ENCODE data around the gene MTX2. TPM values are rescaled to one million over a fixed set of nuclear protein-coding genes. Genes with fewer than 3 reads are reported as not detected.

Gene MTX2
- total and polyA plus RNA-seq, 2 donors (not counting 3 experiments of a cell fraction or from before 2014, with no cell fraction given) = 31.3 TPM

DNA sequence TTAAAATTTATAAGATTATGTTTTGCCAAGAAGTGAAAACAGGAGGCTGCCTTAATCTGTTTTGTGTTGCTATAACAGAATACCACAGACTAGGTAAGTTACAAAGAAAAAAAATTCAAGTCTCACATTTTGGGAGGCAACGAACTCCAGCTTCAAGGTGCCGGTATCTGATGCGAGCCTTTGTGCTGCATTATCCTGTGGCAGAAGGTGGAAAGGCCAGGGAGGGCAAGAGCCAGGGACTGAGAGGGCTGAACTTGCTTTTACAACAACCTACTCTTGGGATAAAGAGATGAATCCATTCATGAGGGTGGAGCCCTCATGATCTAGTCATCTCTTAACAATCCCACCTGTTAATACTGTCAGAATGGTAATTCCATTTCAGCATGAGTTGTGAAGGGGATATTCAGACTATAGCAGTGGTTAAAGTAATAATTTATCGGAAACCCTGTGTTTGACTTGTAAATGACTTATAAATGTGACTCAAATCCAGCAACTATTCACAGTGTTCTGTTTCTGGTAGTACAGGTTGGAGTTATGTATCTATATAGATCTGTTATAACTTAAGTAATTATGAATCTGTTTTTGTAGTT, 3.7 kb downstream of the MTX2 start:
- intact Hi-C loops (cut with micrococcal nuclease) = no loop called here
- dilution Hi-C loops (cut with MboI; ENCODE audit: extremely low pct_ligation_motif_present, low sequenced_read_pairs) = no loop called here
- Histone ChIP-seq H3K4me1 (ENCODE audit: control insufficient read depth, extremely low read depth, insufficient read depth, low read length) (peaks cover 8% of the 10 kb centered on the region), H3K27me3 (ENCODE audit: control insufficient read depth in 2 of 2, insufficient read depth in 2 of 2, low read length in 2 of 2) (no peaks in the 10 kb centered on the region), H3K36me3 (ENCODE audit: control insufficient read depth in 2 of 2, extremely low read depth in 1 of 2, insufficient read depth in 2 of 2, low read length in 2 of 2) (no peaks in the 10 kb centered on the region), H3K9me3 (replicated peaks; ENCODE audit: control insufficient read depth, insufficient read depth, low read length) (no peaks in the 10 kb centered on the region), H3K9me1 (replicated peaks; ENCODE audit: control insufficient read depth, extremely low read depth, insufficient read depth, low read length) (no peaks in the 10 kb centered on the region), H3K79me2 (ENCODE audit: control insufficient read depth, insufficient read depth, low read length) (peaks cover 51% of the 10 kb centered on the region), H2AFZ (ENCODE audit: low read depth, low read length) (no peak overlapping the region), H4K20me1 (replicated peaks; ENCODE audit: control insufficient read depth, extremely low read depth, insufficient read depth, low read length) (no peaks in the 10 kb centered on the region), H3K9ac (replicated peaks; ENCODE audit: extremely low read depth, insufficient read depth, low read length) (no peak overlapping the region), H3K27ac (ENCODE audit: insufficient read depth, low read depth, low read length) (no peak overlapping the region), H3K4me2 (ENCODE audit: insufficient read depth, low read length) (no peak overlapping the region), H3K4me3 (replicated peaks in 1 of 3; ENCODE audit: insufficient read depth in 1 of 3, low read depth in 1 of 3, low read length in 3 of 3) (no peak overlapping the region)
- POLR2A ChIA-PET = no interaction called here
- FAIRE-seq (no peak), DNase-seq (ENCODE audit: low read depth, low spot score) (peak; percentile 21)
- no TSS peak for BruUV-seq (replicated peaks)
- no peak for TF ChIP-seq FOS (IDR thresholded peaks at IDR 0.05; ENCODE audit: borderline replicate concordance, insufficient read depth, low read length)
- TF ChIP-seq GATA2 (IDR thresholded peaks at IDR 0.05; ENCODE audit: insufficient read depth, insufficient read length, low read depth, low read length) = no peak
- TF ChIP-seq, protein P1, sequence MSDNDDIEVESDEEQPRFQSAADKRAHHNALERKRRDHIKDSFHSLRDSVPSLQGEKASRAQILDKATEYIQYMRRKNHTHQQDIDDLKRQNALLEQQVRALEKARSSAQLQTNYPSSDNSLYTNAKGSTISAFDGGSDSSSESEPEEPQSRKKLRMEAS (IDR thresholded peaks at IDR 0.05; ENCODE audit: insufficient read depth, insufficient read length) = no peak
- TF ChIP-seq JUN (IDR thresholded peaks at IDR 0.05; ENCODE audit: borderline replicate concordance, insufficient read depth, insufficient read length, low read depth) = no peak
- no peak for TF ChIP-seq MYC (IDR thresholded peaks at IDR 0.05; ENCODE audit: low read depth, low read length)
- TF ChIP-seq POLR2AphosphoS5 (IDR thresholded peaks at IDR 0.05; ENCODE audit: insufficient read depth, low read depth, low read length) = no peak
- no peak for TF ChIP-seq EZH2 (IDR thresholded peaks at IDR 0.05; ENCODE audit: borderline replicate concordance, low read depth, low read length, severe bottlenecking)
- TF ChIP-seq, protein P2, sequence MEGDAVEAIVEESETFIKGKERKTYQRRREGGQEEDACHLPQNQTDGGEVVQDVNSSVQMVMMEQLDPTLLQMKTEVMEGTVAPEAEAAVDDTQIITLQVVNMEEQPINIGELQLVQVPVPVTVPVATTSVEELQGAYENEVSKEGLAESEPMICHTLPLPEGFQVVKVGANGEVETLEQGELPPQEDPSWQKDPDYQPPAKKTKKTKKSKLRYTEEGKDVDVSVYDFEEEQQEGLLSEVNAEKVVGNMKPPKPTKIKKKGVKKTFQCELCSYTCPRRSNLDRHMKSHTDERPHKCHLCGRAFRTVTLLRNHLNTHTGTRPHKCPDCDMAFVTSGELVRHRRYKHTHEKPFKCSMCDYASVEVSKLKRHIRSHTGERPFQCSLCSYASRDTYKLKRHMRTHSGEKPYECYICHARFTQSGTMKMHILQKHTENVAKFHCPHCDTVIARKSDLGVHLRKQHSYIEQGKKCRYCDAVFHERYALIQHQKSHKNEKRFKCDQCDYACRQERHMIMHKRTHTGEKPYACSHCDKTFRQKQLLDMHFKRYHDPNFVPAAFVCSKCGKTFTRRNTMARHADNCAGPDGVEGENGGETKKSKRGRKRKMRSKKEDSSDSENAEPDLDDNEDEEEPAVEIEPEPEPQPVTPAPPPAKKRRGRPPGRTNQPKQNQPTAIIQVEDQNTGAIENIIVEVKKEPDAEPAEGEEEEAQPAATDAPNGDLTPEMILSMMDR (IDR thresholded peaks at IDR 0.05; ENCODE audit: extremely low read depth in 1 of 2, insufficient read depth in 1 of 2, low read depth in 1 of 2, low read length in 2 of 2) = no peak
- TF ChIP-seq POLR2A (IDR thresholded peaks at IDR 0.05; ENCODE audit: low read depth, low read length) = no peak
- CTCF ChIA-PET = interaction anchor here (1.0 to 2.7 kb wide), 2 partner anchors 73 to 182 kb away, joined by 3 to 10 read pairs; no protein-coding TSS in a partner anchor
